22Rv1 (cell line): Measurements from ENCODE around the gene FGGY.

Experiments
- CTCF ChIP-seq: fragments of 450-650 bp; IDR thresholded peaks from 2 replicates; pipeline ENCODE4 v1.5.1; 2017; ENCODE audit warnings: mild to moderate bottlenecking
- ZFX ChIP-seq: fragments of 450-650 bp; IDR thresholded peaks from 2 replicates; pipeline ENCODE4 v1.6.1; 2017; ENCODE audit warnings: antibody characterized with exemption, borderline replicate concordance

GRCh38 chr1:59332983-59333382 lies 36.1 kb downstream of the FGGY start:
- TF ChIP-seq CTCF (no peak), ZFX (no peak)
